Measurements from ENCODE around the gene CENPC. TPM values are rescaled to one million over a fixed set of nuclear protein-coding genes. Genes with fewer than 3 reads are reported as not detected.

The CENPC gene
- total and polyA plus RNA-seq, 2 of the 4 experiments (the other 2 are of a cell fraction) = 4.2 to 6.6 TPM

DNA sequence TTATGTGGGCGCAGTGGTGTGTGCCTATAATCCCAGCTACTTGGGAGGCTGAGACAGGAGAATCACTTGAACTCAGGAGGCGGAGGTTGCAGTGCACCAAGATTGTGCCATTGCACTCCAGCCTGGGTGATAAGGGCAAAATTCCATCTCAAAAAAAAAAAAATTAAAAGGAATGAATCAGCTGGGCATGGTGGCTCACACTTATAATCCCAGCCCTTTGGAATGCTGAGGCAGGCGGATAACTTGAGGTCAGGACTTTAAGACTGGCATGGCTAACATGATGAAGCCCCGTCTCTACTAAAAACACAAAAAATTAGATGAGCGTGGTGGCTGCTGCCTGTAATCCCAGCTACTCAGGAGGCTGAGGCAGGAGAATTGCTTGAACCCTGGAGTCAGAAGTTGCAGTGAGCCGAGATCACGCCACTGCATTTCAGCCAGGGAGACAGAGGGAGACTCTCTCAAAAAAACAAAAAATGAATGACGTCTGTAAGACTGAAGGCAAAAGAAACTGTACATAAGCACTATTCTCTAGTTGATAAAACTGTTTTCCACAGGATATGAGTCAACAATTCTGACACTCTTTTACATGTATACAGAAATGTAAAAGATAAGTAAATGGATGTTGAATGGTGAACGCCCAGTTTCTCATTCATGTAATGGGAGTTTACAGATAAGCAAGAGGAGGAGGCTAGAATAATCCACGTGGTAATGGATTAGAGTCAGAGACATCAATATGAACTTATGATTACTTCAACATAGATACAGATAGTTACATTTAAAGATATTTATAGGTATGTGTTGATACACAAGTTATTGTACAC lies 22.2 kb downstream of the CENPC start:
- peaks cover 7% of the 10 kb centered on the region for H3K36me3 ChIP-seq (ENCODE audit: control insufficient read depth, insufficient read depth, low read length)
- no peak overlapping the region for H3K56ac ChIP-seq (ENCODE audit: extremely low read depth, insufficient read depth, low read length)
- no peak overlapping the region for H2AK9ac ChIP-seq (replicated peaks; ENCODE audit: low read depth, low read length, poor library complexity)
- no peak overlapping the region for H3K23ac ChIP-seq (ENCODE audit: low read depth, low read length)
- no peaks in the 10 kb centered on the region for H4K20me1 ChIP-seq (ENCODE audit: insufficient read depth, low read length)
- H2BK15ac ChIP-seq (ENCODE audit: low read depth, low read length) = no peak overlapping the region
- H3K9me1 ChIP-seq (ENCODE audit: insufficient read depth, low read length) = no peaks in the 10 kb centered on the region; the same call in 1 of the 2 replicates
- no peaks in the 10 kb centered on the region for H3K27me3 ChIP-seq (ENCODE audit: control insufficient read depth, insufficient read depth, low read length)
- no TSS peak for BruUV-seq (replicated peaks)
- H3K27ac ChIP-seq (ENCODE audit: insufficient read depth, low read length) = no peak overlapping the region
- H3K18ac ChIP-seq (ENCODE audit: low read depth, low read length) = no peak overlapping the region
- intact Hi-C loops (cut with micrococcal nuclease) = no loop called here
- ChIA-PET POLR2A (ENCODE audit: unreplicated experiment) (no interaction called here), CTCF (no interaction called here)
- H4K91ac ChIP-seq (ENCODE audit: insufficient read depth, low read depth, low read length) = no peak overlapping the region
- dilution Hi-C loops (cut with HindIII; ENCODE audit: low sequenced_read_pairs, unreplicated experiment) = no loop called here
- no peak overlapping the region for H3K4me3 ChIP-seq (ENCODE audit: insufficient read depth, low read depth, low read length)
- no peak overlapping the region for H2BK5ac ChIP-seq (ENCODE audit: low read depth, low read length, poor library complexity, severe bottlenecking)
- H3K4ac ChIP-seq (ENCODE audit: low read depth, low read length) = no peak overlapping the region
- no peak overlapping the region for H2BK120ac ChIP-seq (ENCODE audit: low read depth, low read length)
- H3K9ac ChIP-seq (ENCODE audit: low read depth, low read length) = no peak overlapping the region
- no peak overlapping the region for H3K4me2 ChIP-seq (ENCODE audit: low read depth, low read length)
- WGBS, 2 experiments (ENCODE audit: extremely low coverage in 2 of 2, insufficient read length in 1 of 2) = no CpG with 5 or more reads among the region's 10 CpGs
- no peak overlapping the region for H3K14ac ChIP-seq (replicated peaks; ENCODE audit: low read depth, low read length)
- in situ Hi-C loops (cut with MboI; ENCODE audit: low sequenced_read_pairs) = no loop called here
- DNase-seq = peak; percentile 71
- H4K5ac ChIP-seq (ENCODE audit: low read depth, low read length) = no peak overlapping the region
- no peak overlapping the region for H2AFZ ChIP-seq (replicated peaks; ENCODE audit: low read length, poor library complexity)
- no peak overlapping the region for H4K8ac ChIP-seq (ENCODE audit: low read depth in 2 of 2, low read length in 2 of 2)
- H3K4me1 ChIP-seq (ENCODE audit: control insufficient read depth, insufficient read depth, low read length) = peaks cover 4% of the 10 kb centered on the region; the same call in 1 of the 2 replicates
- TF ChIP-seq, protein P1, sequence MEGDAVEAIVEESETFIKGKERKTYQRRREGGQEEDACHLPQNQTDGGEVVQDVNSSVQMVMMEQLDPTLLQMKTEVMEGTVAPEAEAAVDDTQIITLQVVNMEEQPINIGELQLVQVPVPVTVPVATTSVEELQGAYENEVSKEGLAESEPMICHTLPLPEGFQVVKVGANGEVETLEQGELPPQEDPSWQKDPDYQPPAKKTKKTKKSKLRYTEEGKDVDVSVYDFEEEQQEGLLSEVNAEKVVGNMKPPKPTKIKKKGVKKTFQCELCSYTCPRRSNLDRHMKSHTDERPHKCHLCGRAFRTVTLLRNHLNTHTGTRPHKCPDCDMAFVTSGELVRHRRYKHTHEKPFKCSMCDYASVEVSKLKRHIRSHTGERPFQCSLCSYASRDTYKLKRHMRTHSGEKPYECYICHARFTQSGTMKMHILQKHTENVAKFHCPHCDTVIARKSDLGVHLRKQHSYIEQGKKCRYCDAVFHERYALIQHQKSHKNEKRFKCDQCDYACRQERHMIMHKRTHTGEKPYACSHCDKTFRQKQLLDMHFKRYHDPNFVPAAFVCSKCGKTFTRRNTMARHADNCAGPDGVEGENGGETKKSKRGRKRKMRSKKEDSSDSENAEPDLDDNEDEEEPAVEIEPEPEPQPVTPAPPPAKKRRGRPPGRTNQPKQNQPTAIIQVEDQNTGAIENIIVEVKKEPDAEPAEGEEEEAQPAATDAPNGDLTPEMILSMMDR (conservative IDR thresholded peaks at IDR 0.05; ENCODE audit: low read depth, low read length) = no peak
- TF ChIP-seq CHD1 (IDR thresholded peaks at IDR 0.05; ENCODE audit: low read depth, low read length) (no peak), NFE2L2 (IDR thresholded peaks at IDR 0.05; ENCODE audit: low read depth, low read length) (no peak), MXI1 (IDR thresholded peaks at IDR 0.05; ENCODE audit: borderline replicate concordance, low read depth, low read length) (no peak), FOS (IDR thresholded peaks at IDR 0.05; ENCODE audit: low read depth, low read length) (no peak), RAD21 (IDR thresholded peaks at IDR 0.05; ENCODE audit: low read length) (no peak), RFX5 (IDR thresholded peaks at IDR 0.05; ENCODE audit: low read depth, low read length) (no peak), BHLHE40 (IDR thresholded peaks at IDR 0.05; ENCODE audit: low read depth, low read length) (no peak), RCOR1 (IDR thresholded peaks at IDR 0.05; ENCODE audit: insufficient replicate concordance, low read length) (no peak)
- peaks cover 15 to 23% of the 10 kb centered on the region in 2 experiments for H3K79me1 ChIP-seq (ENCODE audit: low read depth in 1 of 2, low read length in 2 of 2)
- no peak overlapping the region for H2BK20ac ChIP-seq (ENCODE audit: low read depth, low read length)
- H3K9me3 ChIP-seq (ENCODE audit: control insufficient read depth, insufficient read depth, low read length) = no peaks in the 10 kb centered on the region
- peak; percentile 62 for ATAC-seq (ENCODE audit: low read depth)
- no peak overlapping the region for H2AK5ac ChIP-seq (ENCODE audit: low read depth, low read length)
